Stimulated activated CD4-positive, alpha-beta T cell treated with anti-CD3 and anti-CD28 coated beads, Interleukin-1b, Interleukin-23, amount 100 ng/mL, for 1 hour (primary cell): ENCODE results near the gene SDHA.
"Not testable (repeated sequence)": the region's sequence is repeated elsewhere in the genome, so short reads cannot be mapped to it uniquely, and the experiment has no call there.

Experiments used
- DNase-seq, 2 donors: peaks; one replicate each; pipeline ENCODE4 v3.0.0-alpha.2; 2020; ENCODE audit warnings: low read depth in 2 of 2

The SDHA gene

DNA sequence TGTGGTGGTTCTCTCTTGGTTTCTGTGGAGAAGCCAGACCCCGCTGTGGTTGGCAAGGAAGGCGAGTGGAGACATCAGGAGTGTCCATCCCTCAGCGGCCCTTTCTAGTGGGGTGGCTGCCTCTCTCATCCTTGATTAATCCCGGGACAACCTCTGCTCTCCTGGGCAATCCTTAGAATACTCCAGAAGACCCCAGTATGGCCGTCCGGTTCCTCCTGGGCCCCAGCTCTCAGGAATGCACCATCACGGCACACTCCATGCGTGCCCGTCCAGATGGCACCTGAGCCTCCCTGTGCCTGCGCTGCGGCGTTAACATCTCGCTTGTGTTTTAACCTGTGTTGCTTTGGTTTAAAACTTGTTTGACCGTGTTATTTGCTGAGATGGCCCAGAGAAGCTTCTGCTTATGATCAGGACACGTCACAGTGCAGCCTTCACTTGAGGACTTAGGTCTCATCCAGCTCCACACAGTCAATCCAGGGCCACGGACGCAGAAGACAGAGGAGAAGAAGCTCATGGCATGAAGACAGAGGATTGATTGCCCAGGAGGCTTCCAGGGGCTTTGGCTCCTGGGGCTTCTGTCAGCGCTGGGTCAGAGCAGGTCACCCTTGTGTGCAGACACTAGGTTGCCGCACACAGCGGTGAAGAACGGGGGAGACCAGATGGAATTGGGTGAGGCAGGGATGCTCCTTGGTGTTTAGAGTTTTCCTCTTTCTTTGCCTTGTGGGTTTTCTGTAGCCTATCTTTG, 82.7 kb downstream of the SDHA start:
- not testable (repeated sequence) for DNase-seq

DNA sequence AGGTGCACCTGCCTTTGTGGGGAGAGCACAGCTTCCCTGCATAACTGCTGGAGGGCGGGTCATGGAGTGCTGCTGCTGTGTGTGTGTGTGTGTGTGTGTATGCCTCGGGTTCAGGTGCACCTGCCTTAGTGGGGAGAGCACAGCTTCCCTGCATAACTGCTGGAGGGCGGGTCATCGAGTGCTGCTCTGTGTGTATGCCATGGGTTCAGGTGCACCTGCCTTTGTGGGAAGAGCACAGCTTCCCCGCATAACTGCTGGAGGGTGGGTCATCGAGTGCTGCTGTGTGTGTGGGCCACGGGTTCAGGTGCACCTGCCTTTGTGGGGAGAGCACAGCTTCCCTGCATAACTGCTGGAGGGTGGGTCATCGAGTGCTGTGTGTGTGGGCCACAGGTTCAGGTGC, 84.3 kb downstream of the SDHA start:
- DNase-seq, result not testable (repeated sequence)

DNA sequence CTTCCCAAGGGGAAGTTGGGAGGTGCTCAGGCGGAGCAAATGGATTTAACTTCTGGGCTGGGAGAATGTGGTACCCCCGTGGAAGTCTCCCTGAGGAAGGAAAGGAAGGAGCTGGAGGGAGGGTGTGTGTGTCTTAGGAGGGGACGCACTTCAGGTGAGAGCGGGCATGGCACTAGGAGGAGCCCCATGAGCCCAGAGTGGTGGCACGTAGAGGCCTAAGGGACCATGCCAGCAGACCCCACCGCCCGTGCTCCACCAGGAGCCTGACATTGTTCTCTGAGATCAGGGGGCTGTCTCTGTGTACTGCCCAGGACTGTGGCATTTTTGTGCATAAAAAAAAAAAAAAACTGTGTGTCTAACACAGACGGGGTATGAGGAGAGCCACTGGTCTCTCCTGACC, 84.8 kb downstream of the SDHA start:
- no peak for DNase-seq

DNA sequence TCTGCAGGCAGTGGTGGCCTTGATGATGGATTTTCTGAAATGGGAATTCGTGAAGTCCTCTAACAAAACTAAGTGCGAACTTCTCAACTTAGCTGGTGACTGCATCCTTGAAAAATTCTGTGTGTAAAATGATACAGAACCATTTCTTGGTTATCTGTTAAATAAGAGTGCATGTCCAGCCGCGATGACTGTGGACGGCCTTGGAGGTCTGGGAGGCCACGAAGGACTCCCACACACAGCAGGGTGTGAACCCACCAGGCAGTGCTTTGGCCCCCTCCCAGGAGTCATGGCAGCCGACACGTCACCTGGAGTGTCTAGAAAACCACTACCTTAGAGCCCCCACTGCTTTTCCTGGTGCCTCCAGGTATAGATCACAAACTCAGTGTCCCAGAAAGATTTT, 85.6 kb downstream of the SDHA start:
- not testable (repeated sequence) for DNase-seq

DNA sequence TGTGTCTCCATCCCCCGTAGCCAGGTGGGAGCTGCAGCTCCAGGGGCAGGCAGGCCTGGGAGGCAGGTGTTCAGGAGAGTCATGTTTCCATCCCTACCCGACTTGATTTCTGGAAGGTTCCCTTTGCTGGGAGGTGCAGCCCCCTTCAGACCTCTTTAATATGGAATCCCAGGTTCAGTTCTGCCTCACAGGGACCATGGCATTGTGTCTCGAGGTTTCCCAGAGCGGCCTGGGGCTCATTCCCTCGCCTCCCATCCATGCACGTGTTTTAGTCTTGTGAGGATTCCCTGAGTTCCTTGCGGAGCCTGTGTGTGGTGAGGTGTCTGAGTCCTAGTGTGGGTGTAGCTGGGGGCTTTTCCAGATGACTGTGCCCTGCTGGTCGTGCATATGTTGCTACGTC, 86.9 kb downstream of the SDHA start:
- DNase-seq, result no peak

DNA sequence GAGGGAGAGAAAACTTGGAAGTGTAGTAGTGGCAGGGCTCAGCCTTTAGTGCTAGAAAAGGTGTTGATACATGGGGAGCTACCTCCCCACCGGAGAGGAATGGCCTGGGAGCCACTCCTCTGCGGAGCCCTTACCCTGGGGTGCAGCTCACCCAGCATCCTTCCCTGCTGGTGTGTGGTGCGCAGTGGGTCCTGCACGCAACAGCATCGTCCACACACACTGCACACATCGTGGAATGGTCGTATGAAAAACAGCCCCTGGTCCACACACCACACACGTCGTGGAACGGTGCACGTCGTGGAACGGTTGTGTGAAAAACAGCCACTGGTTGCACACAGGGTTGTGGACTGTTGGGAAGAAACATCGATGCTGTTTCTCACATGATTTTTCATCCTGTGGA, 87.3 kb downstream of the SDHA start:
- no peak for DNase-seq

DNA sequence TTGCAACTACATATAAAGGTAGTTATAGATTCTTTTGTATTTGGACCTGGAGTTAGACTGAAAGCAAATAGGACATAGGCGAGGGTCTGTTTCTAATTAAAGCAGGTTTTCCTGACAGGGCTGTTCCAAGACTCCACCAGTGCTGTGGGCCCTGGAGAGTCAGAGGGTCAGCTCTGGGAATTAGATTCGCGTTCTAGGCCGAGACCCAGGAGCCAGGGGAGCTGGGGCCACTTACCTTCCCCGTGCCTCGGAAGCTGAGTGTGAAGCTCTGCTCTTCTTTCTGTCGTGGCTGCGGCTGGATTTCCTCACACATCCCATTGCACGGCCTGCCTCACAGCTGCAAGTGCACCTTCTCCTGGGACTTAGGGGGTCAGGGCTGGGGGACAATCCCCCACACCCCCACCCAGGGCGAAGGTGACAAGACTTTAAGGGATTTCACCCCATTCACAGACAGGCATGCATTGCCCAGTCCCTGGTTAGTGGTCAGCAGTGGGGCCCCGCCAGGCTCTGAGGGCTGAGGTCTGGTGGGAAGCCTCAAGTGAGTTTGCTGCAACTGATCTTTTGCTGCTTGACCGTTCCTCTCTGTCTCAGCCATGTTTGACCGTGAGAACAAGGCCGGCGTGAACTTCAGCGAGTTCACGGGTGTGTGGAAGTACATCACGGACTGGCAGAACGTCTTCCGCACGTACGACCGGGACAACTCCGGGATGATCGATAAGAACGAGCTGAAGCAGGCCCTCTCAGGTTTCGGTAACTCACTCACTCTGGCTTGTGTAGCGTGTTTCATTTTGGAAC, 88.1 kb downstream of the SDHA start:
- no peak for DNase-seq
